ENCODE measurements around the gene PCSK4.

DNA sequence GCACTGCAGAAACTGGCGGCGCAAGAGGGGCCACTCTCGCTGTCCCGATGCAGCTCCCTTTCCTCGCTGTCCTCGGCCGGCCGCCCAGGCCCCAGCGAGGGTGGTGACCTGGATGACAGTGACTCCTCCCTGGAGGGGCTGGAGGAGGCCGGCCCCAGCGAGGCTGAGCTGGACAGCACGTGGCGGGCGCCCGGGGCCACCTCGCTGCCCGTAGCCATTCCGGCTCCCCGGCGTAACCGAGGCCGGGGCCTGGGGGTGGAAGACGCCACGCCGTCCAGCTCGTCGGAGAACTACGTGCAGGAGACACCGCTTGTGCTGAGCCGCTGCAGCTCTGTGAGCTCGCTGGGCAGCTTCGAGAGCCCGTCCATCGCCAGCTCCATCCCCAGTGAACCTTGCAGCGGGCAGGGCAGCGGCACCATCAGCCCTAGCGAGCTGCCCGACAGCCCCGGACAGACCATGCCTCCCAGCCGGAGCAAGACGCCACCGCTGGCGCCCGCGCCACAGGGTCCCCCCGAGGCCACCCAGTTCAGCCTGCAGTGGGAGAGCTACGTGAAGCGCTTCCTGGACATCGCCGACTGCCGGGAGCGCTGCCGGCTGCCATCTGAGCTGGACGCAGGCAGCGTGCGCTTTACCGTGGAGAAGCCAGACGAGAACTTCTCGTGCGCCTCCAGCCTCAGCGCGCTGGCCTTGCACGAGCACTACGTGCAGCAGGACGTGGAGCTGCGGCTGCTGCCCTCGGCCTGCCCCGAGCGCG lies 23.5 kb downstream of the PCSK4 start:
- no peak for TF ChIP-seq CTCF (IDR thresholded peaks at IDR 0.05)
- TF ChIP-seq POLR2A (IDR thresholded peaks at IDR 0.05): no peak

All from vagina (tissue), 2 donors.